ENCODE measurements around the gene NPY. TPM values are rescaled to one million over a fixed set of nuclear protein-coding genes. Genes with fewer than 3 reads are reported as not detected.

NPY gene
- total RNA-seq, 4 donors from 2014 or later = 1.2 to 10.9 TPM; not detected in 2

GRCh38 chr7:24284699-24285506, 913 bp downstream of the NPY start:
- intact Hi-C loops (cut with DNase I; ENCODE audit: low total_unique reads) = no loop called here
- DNase-seq (ENCODE audit: low spot score in 2 of 2) = no peak
- TF ChIP-seq CTCF (IDR thresholded peaks at IDR 0.05) (no peak), POLR2A (IDR thresholded peaks at IDR 0.05) (no peak)
- 2 to 4% methylated on average over 33 to 38 of the region's 51 CpGs for WGBS, 2 donors
- no peak overlapping the region for H3K4me3 ChIP-seq (ENCODE audit: low read depth, poor library complexity, severe bottlenecking)

- H3K4me3 ChIP-seq (ENCODE audit: low read depth, poor library complexity, severe bottlenecking) = no peak overlapping the region
- no peak for DNase-seq (ENCODE audit: low spot score in 2 of 2)
- TF ChIP-seq CTCF (IDR thresholded peaks at IDR 0.05) (no peak), POLR2A (IDR thresholded peaks at IDR 0.05) (no peak)
- intact Hi-C loops (cut with DNase I; ENCODE audit: low total_unique reads) = no loop called here
- 18 to 23% methylated on average over 5 of the region's 5 CpGs for WGBS, 2 donors
Measured at GRCh38 chr7:24290004-24290641, 6.1 kb downstream of the NPY start.

GRCh38 chr7:24291271-24291670, 7.3 kb downstream of the NPY start:
- 17 to 23% methylated on average over 7 of the region's 7 CpGs for WGBS, 2 donors
- intact Hi-C loops (cut with DNase I; ENCODE audit: low total_unique reads) = no loop called here
- no peak for TF ChIP-seq CTCF (IDR thresholded peaks at IDR 0.05)
- TF ChIP-seq POLR2A (IDR thresholded peaks at IDR 0.05) = no peak

GRCh38 chr7:24297362-24297761, 13.4 kb downstream of the NPY start:
- TF ChIP-seq CTCF (IDR thresholded peaks at IDR 0.05) (no peak), POLR2A (IDR thresholded peaks at IDR 0.05) (no peak)
- H3K4me3 ChIP-seq (ENCODE audit: low read depth, poor library complexity, severe bottlenecking) = no peak overlapping the region
- DNase-seq (ENCODE audit: low spot score in 2 of 2) = no peak
- whole genome bisulfite sequencing, 2 donors = 72 to 74% methylated on average over 3 of the region's 3 CpGs
- intact Hi-C loops (cut with DNase I; ENCODE audit: low total_unique reads) = no loop called here

More at GRCh38 chr7:24291271-24291670, 7.3 kb downstream of the NPY start:
- H3K4me3 ChIP-seq (ENCODE audit: low read depth, poor library complexity, severe bottlenecking) = no peak overlapping the region
- no peak for DNase-seq (ENCODE audit: low spot score in 2 of 2)

- no peak for TF ChIP-seq CTCF (IDR thresholded peaks at IDR 0.05)
- no peak for TF ChIP-seq POLR2A (IDR thresholded peaks at IDR 0.05)
- H3K4me3 ChIP-seq (ENCODE audit: low read depth, poor library complexity, severe bottlenecking) = no peak overlapping the region
- intact Hi-C loops (cut with DNase I; ENCODE audit: low total_unique reads) = no loop called here
- no peak for DNase-seq (ENCODE audit: low spot score in 2 of 2)
Measured at GRCh38 chr7:24298696-24299095, 14.7 kb downstream of the NPY start.
